Heart right ventricle (tissue), 16 donors: ENCODE results near the gene CDK6. TPM values are rescaled to one million over a fixed set of nuclear protein-coding genes. Genes with fewer than 3 reads are reported as not detected.

ENCODE experiments used
- ATAC-seq, 8 donors: fragments of 200-7000 bp; cut with Tn5 transposase; one replicate each; pipeline ENCODE4 v1.9.1; 2020; ENCODE audit warnings: mild to moderate bottlenecking in 8 of 8, moderate library complexity in 8 of 8, moderate number of reproducible peaks in 1 of 8
- DNase-seq, 2 donors: peaks; one replicate each; pipeline ENCODE4 v3.0.0-alpha.2; 2020
- H3K27ac ChIP-seq, 10 donors: fragments of 200-600 bp; sonication (generic) in 2 of 10; one replicate each; pipeline versions ENCODE4 v1.5.0 to v1.8.0; 2020 to 2022; ENCODE audit warnings: mild to moderate bottlenecking in 3 of 10
- H3K27me3 ChIP-seq, 7 donors: fragments of 200-600 bp; one replicate each; pipeline ENCODE4 v1.8.0; 2021 to 2022; ENCODE audit warnings: mild to moderate bottlenecking in 2 of 7
- H3K36me3 ChIP-seq, 9 donors: fragments of 200-600 bp; sonication (generic) in 1 of 9; one replicate each; pipeline versions ENCODE4 v1.5.0 to v1.8.0; 2020 to 2022; ENCODE audit warnings: mild to moderate bottlenecking in 2 of 9
- H3K4me1 ChIP-seq, 9 donors: fragments of 200-600 bp; sonication (generic) in 1 of 9; one replicate each; pipeline versions ENCODE4 v1.5.0 to v1.8.0; 2020 to 2022; ENCODE audit warnings: mild to moderate bottlenecking in 4 of 9
- H3K4me3 ChIP-seq, 10 donors: fragments of 200-600 bp; sonication (generic) in 2 of 10; one replicate each; pipeline versions ENCODE4 v1.5.0 to v1.8.0; 2020 to 2022; ENCODE audit warnings: mild to moderate bottlenecking in 7 of 10, moderate library complexity in 2 of 10
- H3K9me3 ChIP-seq, 11 donors: fragments of 200-600 bp in 10 of 11; sonication (generic) in 2 of 11; one replicate each; pipeline versions ENCODE4 v1.5.0 to v1.8.0; 2013 to 2022; ENCODE audit warnings: mild to moderate bottlenecking in 2 of 11, control low read depth in 1 of 11, moderate library complexity in 1 of 11
- WGBS, 2 donors: extraction: QIAGEN DNeasy Blood & Tissue Kit; methylation state at CpG; one replicate each; pipeline ENCODE4 v1.1.7; 2013; ENCODE audit warnings: inconsistent platforms in 1 of 2; 5-methylcytosine and 5-hydroxymethylcytosine counted together
- intact Hi-C, 10 donors: fragments of 100-400 bp; cut with DNase I; formaldehyde crosslinking; loops; one replicate each; pipeline versions ENCODE4 v1.11.1 to v1.14.2; 2022
- polyA plus RNA-seq, 2 donors: library from polyadenylated mRNA; stranded (reverse); fragments of 200-250 nt; gene quantifications; one replicate each; pipeline ENCODE4 v1.2.3, GENCODE V29; 2013
- total RNA-seq, 10 donors: library from RNA; stranded (reverse); fragmentation: NEBNext Ultra II Directional in 3 of 10; extraction: Animal tissue kit (Norgen Biotek cat#: 25700) in 3 of 10; gene quantifications; one replicate each; pipeline versions ENCODE4 v1.2.1 to v1.2.4, GENCODE V29; 2021 to 2023
- TF ChIP-seq, protein P1 (sequence below), 9 donors: fragments of 200-600 bp; sonication (generic) in 2 of 9; IDR thresholded peaks; one replicate each; pipeline versions ENCODE4 v1.5.0 to v1.8.0; 2021 to 2022; ENCODE audit warnings: antibody characterized with exemption in 9 of 9, mild to moderate bottlenecking in 5 of 9, moderate library complexity in 1 of 9
- donor health status: Arrhythmogenic right ventricular cardiomyopathy.
- donor health status: ischemic (EF 13 %, LVEDD 7.1; RV severe dilation, severe dysfunction).
- donor health status: healthy with polysubstance abuse.
- donor health status: DM: no; HTN: yes; CAD: no.
- donor health status: DM: no; HTN: no; CAD: no.
- donor health status: ischemic (EF 25% LVEDD 6.9; RV normal size, moderate dysfunction).
- donor health status: ischemic (EF 25% LVEDD 5.7; RV mildly dilated, moderate dysfunction).
- donor health status: healthy.
- donor health status: DM: yes; HTN: yes; CAD: no.
- donor health status: Ischemic cardiomyopathy.
- donor health status: ischemic (EF 35%, LVEDD 5.7; RV mildly dilated, moderate dysfunction).
- donor health status: nonischemic (EF 11% LVEDD 7.7; RV severe dilation, severe dysfunction).
- donor health status: DM: yes; HTN: yes; CAD: no.
- donor health status: PGD.
- donor health status: ischemic (EF 29% LVEDD 5.4; RV normal size, mild dysfunction).
- donor health status: nonischemic (EF 23%, LVEDD 6.1; RV moderate dilation, normal function).

The CDK6 gene
- total and polyA plus RNA-seq, 12 donors, result 2.6 to 31.5 (median 16.4) TPM

DNA sequence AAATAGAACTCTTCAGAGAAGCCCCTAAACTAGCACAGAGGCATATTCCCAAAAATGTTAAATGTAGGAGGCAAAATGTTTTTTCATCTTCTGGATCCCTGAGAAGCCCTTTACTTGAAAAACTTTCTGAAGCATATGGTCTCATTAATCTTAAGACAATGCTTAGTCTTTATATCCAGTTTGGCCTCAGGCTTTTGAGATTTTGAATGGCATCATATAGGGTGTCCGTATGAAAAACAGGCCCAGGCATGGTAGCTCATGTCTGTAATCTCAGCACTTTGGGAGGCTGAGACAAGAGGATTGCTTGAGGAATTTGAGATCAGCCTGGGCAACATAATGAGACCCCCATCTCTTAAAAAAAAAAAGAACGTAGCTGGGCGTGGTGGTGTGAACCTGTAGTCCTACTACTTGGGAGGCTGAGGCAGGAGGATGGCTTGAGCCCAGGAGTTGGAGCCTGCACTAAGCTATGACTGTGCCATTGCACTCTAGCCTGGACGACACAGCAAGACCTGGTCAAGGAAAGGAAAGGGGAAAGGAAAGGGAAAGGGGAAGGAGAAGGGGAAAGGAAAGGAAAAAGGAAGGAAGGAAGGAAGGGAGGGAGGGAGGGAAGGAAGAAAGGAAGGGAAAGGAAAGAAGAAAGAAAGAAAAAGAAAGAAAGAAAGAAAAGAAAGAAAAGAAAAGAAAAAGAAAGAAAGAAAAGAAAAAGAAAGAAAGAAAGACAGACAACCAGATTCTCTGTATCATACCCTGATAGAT lies 119.4 kb downstream of the CDK6 start:
- H3K36me3 ChIP-seq, result no peaks in the 10 kb centered on the region
- H3K27me3 ChIP-seq, result no peaks in the 10 kb centered on the region
- DNase-seq, result no peak
- no peaks in the 10 kb centered on the region for H3K9me3 ChIP-seq
- 92% methylated on average over 4 of the region's 4 CpGs for WGBS, 2 donors
- no peak for ATAC-seq
- TF ChIP-seq, protein P1, sequence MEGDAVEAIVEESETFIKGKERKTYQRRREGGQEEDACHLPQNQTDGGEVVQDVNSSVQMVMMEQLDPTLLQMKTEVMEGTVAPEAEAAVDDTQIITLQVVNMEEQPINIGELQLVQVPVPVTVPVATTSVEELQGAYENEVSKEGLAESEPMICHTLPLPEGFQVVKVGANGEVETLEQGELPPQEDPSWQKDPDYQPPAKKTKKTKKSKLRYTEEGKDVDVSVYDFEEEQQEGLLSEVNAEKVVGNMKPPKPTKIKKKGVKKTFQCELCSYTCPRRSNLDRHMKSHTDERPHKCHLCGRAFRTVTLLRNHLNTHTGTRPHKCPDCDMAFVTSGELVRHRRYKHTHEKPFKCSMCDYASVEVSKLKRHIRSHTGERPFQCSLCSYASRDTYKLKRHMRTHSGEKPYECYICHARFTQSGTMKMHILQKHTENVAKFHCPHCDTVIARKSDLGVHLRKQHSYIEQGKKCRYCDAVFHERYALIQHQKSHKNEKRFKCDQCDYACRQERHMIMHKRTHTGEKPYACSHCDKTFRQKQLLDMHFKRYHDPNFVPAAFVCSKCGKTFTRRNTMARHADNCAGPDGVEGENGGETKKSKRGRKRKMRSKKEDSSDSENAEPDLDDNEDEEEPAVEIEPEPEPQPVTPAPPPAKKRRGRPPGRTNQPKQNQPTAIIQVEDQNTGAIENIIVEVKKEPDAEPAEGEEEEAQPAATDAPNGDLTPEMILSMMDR (IDR thresholded peaks at IDR 0.05), result no peak
- peak overlapping the region in 6 of 10 donors; percentile 36 to 57 (median 48) for H3K4me3 ChIP-seq
- H3K27ac ChIP-seq, result peak overlapping the region; percentile 24 to 94 (median 88)
- intact Hi-C loops, result loop anchor here in 2 of 10 donors (5.0 kb wide), 2 partner anchors 75 to 115 kb away; no protein-coding TSS in a partner anchor
- H3K4me1 ChIP-seq, result peaks cover 0 to 43% (median 19%) of the 10 kb centered on the region in 9 donors

DNA sequence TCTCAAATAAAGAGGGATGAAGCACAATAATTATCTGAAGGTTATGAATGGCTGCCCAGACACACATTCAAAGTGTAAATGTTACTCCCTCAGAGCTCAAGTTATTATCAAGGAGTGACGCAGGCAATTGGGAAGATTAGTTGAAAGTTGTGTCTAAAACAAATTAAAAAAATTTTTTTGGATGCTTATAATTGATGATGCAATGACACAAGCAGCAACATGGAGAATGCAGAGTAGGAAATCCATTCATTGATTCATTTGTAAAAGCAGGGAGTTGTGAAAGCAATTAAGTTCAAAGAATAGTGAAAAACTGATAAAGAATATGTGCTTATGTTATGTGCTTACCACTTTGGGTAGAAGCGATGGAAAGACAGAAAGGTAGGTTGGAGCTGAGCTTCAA lies 120.4 kb downstream of the CDK6 start:
- H3K4me1 ChIP-seq, result peaks cover 0 to 42% (median 19%) of the 10 kb centered on the region in 9 donors
- ATAC-seq, result no peak
- DNase-seq, result no peak
- peak overlapping the region in 6 of 10 donors; percentile 2 to 94 (median 32) for H3K27ac ChIP-seq
- H3K36me3 ChIP-seq, result no peaks in the 10 kb centered on the region
- WGBS, 2 donors, result 80 to 86% methylated on average over 2 of the region's 2 CpGs
- no peak overlapping the region for H3K4me3 ChIP-seq
- H3K9me3 ChIP-seq, result no peaks in the 10 kb centered on the region
- no peaks in the 10 kb centered on the region for H3K27me3 ChIP-seq
- intact Hi-C loops, result loop anchor here in 2 of 10 donors (5.0 kb wide), 2 partner anchors 76 to 116 kb away; no protein-coding TSS in a partner anchor
- TF ChIP-seq, protein P1 (IDR thresholded peaks at IDR 0.05), result no peak

DNA sequence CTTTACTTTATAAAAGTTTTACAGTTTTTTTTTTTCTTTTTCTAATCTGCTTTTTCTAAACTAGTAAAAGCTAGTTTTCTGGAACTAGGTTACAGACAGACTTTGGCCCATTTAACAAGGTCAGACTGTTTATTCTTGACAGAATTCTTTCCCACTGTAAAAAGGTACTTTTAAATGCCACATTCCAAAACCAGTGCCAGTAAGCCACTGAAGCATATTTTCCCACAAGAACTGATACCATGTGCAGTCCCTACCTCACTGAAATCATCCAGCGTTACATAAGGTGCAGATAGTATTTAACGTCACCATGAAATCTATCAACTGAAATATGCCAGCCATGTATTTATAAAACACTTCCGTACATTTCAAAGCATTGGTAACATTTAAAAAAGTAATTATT lies 121.6 kb downstream of the CDK6 start:
- DNase-seq (no peak), ATAC-seq (peak in 4 of 8 donors; percentile 26 to 73 (median 60))
- H3K27ac ChIP-seq, result peak overlapping the region in 5 of 10 donors; percentile 2 to 38 (median 28)
- no peaks in the 10 kb centered on the region for H3K27me3 ChIP-seq
- H3K4me1 ChIP-seq, result peaks cover 0 to 42% (median 19%) of the 10 kb centered on the region in 9 donors
- 53 to 56% methylated on average over 3 of the region's 3 CpGs for WGBS, 2 donors
- no peak overlapping the region for H3K4me3 ChIP-seq
- H3K9me3 ChIP-seq, result no peaks in the 10 kb centered on the region
- TF ChIP-seq, protein P1 (IDR thresholded peaks at IDR 0.05), result no peak
- H3K36me3 ChIP-seq, result no peaks in the 10 kb centered on the region
- intact Hi-C loops, result loop anchor here in 2 of 10 donors (5.0 kb wide), 2 partner anchors 78 to 118 kb away; no protein-coding TSS in a partner anchor

DNA sequence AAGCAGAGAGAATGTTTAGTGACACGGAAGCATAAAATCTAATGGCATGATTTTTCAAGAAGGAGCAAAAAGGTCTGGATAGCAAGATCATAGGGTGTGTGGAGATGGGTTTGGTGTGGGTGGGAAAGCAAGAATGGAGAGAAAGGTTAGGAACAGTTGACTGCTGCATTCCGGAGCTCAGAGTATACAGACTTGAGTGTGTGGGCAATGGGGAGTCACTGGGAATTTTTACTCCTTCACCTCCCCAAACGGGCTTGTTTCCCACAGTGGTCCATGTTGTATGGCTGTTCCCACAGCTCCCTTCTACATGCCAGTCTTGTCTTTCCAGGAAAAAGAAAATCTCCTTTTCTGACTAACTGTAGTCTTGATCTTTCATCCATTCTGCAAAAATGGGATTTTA lies 122.1 kb downstream of the CDK6 start:
- Histone ChIP-seq H3K36me3 (no peaks in the 10 kb centered on the region), H3K27me3 (no peaks in the 10 kb centered on the region), H3K4me1 (peaks cover 0 to 42% (median 19%) of the 10 kb centered on the region in 9 donors), H3K4me3 (no peak overlapping the region), H3K9me3 (no peaks in the 10 kb centered on the region), H3K27ac (peak overlapping the region in 5 of 10 donors; percentile 2 to 33 (median 13))
- DNase-seq, result no peak
- 84 to 86% methylated on average over 3 of the region's 3 CpGs for WGBS, 2 donors
- TF ChIP-seq, protein P1 (IDR thresholded peaks at IDR 0.05), result no peak
- no peak for ATAC-seq
- intact Hi-C loops, result no loop called here
